Activated CD8-positive, alpha-beta memory T cell treated with anti-CD3 and anti-CD28 coated beads for 1 hour (primary cell): ENCODE measurements around the gene TMEM187.

Source experiments
- DNase-seq, 2 donors: peaks; one replicate each; pipeline ENCODE4 v3.0.0-alpha.2; 2020; ENCODE audit warnings: low read depth in 1 of 2; ENCODE audit errors: extremely low read depth in 1 of 2

TMEM187 gene

GRCh38 chrX:153934762-153935325 lies 37.7 kb upstream of the TMEM187 start, which contains the start of gene NAA10:
Gene NAA10, minus strand, starts transcription at chrX:153935037. Its CDS starts 133 bp downstream, at chrX:153934904.
- no peak for DNase-seq

GRCh38 chrX:153935326-153935851 lies 37.2 kb upstream of the TMEM187 start:
- no peak for DNase-seq

GRCh38 chrX:153937056-153937455 lies 35.5 kb upstream of the TMEM187 start:
- no peak for DNase-seq

GRCh38 chrX:153938226-153938786 lies 34.2 kb upstream of the TMEM187 start:
- no peak for DNase-seq

GRCh38 chrX:153939573-153939972 lies 33.0 kb upstream of the TMEM187 start:
- no peak for DNase-seq

- DNase-seq = no peak
These were observed 31.0 kb upstream of the TMEM187 start for GRCh38 chrX:153941336-153942252.

GRCh38 chrX:153944140-153944799 lies 28.3 kb upstream of the TMEM187 start, which contains the start of gene RENBP:
Gene RENBP, minus strand, starts transcription at chrX:153944643. Its CDS starts 33 bp downstream, at chrX:153944610.
- DNase-seq = no peak

GRCh38 chrX:153944800-153945150 lies 27.8 kb upstream of the TMEM187 start:
- no peak for DNase-seq

GRCh38 chrX:153945956-153946943 lies 26.3 kb upstream of the TMEM187 start:
- DNase-seq = no peak

GRCh38 chrX:153947009-153947769 lies 25.4 kb upstream of the TMEM187 start:
- DNase-seq = peak; percentile 51 to 55

GRCh38 chrX:153948002-153948466 lies 24.5 kb upstream of the TMEM187 start:
- no peak for DNase-seq

- no peak for DNase-seq
These were observed 23.4 kb upstream of the TMEM187 start for GRCh38 chrX:153948847-153949805.

GRCh38 chrX:153950127-153950526 lies 22.4 kb upstream of the TMEM187 start:
- no peak for DNase-seq

- no peak for DNase-seq
These were observed 20.7 kb upstream of the TMEM187 start for GRCh38 chrX:153951683-153952372.

GRCh38 chrX:153952373-153953026 lies 20.1 kb upstream of the TMEM187 start:
- DNase-seq = no peak

GRCh38 chrX:153953342-153953830 lies 19.2 kb upstream of the TMEM187 start:
- peak; percentile 56 to 65 for DNase-seq
